ENCODE results near the gene SEMA5B.

GRCh38 chr3:122987736-122988319, 39.7 kb downstream of the SEMA5B start:
- TF ChIP-seq CTCF (conservative IDR thresholded peaks at IDR 0.05; ENCODE audit: low read depth, low read length) (no peak), RAD21 (IDR thresholded peaks at IDR 0.05; ENCODE audit: low read length) (no peak), RFX5 (IDR thresholded peaks at IDR 0.05; ENCODE audit: low read depth, low read length) (no peak), CHD1 (IDR thresholded peaks at IDR 0.05; ENCODE audit: low read depth, low read length) (no peak), USF2 (IDR thresholded peaks at IDR 0.05; ENCODE audit: low read depth, low read length) (no peak), POLR2A (IDR thresholded peaks at IDR 0.05; ENCODE audit: low read depth, low read length) (no peak), SMC3 (IDR thresholded peaks at IDR 0.05; ENCODE audit: low read depth, low read length) (no peak)

Measured in IMR-90 (cell line).